GM19099 (cell line): ENCODE measurements around the gene BAZ2B.

ENCODE experiments used
- POLR2A ChIP-seq: IDR thresholded peaks from 3 replicates; pipeline ENCODE4 v1.6.1; 2011; ENCODE audit warnings: low read depth; ENCODE audit not compliant: insufficient read length; ENCODE audit errors: extremely low read depth

Gene BAZ2B

GRCh38 chr2:159620796-159621195 is 4.4 kb upstream of the BAZ2B start:
- TF ChIP-seq POLR2A = no peak

GRCh38 chr2:159617646-159618045 is 1.3 kb upstream of the BAZ2B start:
- no peak for TF ChIP-seq POLR2A

DNA sequence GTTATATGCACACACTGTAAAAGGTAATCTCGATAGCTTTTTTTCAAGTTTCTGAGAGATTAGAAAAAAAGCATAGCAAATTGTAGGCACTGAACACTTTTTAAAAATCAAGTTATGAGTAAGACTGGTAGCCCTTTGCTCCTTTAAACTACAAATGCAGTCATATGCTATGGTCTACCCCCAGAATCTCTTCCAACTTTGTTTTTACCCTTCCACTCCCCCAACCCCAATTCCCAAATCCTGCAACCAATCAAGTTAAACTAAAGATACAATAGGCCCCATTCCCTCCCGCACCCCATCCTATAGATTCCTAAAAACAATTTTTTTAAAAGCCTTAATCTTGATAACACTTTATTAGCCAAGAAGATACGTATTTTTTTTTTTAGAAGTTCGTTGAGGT is 752 bp upstream of the BAZ2B start:
- TF ChIP-seq POLR2A = no peak

DNA sequence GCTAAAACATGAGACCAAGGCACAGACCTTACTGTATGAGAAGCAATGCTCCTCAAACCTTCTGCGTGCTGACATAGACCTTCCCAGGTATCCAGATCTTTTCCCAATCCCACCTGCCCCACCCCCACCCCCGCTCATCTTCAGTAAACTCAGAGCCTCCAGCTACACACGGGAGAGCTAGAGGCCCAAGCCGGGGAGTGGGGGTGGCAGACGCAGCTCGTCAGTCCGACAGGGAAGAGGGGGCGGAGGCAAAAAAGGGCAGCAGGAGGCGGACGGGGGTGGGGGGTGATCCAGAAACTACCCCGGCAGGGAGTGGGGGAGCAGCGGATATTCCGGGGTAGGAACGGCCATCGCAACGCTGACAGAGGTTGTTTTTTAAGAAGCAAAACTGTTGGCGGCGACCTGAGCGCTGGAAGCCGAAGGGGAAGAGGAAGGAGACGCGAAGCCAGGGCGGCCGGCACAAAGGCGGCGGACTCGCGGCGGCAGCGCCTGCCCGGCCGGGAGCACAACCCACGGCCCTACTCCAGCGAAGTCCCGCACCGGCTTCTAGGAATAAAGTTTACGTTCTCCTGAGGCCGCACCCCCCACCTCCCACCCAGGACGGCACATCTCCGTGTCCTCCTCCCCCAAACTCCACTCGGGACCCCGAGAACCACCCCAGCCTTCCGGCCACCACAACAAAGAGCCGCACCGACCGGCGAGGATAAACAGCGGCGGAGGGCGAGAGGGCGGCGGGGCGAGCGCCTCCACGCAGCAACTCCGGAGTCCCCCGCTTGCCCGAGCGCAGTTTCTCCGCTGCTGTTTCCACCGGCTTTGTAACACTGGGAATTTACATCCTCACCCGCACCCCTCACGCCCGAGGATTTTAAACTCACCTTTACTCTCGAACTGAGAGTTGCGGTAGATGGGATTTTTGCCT is 722 bp downstream of the BAZ2B start:
- TF ChIP-seq POLR2A = peak; percentile 54

GRCh38 chr2:159614534-159615366 is 1.6 kb downstream of the BAZ2B start:
- no peak for TF ChIP-seq POLR2A

DNA sequence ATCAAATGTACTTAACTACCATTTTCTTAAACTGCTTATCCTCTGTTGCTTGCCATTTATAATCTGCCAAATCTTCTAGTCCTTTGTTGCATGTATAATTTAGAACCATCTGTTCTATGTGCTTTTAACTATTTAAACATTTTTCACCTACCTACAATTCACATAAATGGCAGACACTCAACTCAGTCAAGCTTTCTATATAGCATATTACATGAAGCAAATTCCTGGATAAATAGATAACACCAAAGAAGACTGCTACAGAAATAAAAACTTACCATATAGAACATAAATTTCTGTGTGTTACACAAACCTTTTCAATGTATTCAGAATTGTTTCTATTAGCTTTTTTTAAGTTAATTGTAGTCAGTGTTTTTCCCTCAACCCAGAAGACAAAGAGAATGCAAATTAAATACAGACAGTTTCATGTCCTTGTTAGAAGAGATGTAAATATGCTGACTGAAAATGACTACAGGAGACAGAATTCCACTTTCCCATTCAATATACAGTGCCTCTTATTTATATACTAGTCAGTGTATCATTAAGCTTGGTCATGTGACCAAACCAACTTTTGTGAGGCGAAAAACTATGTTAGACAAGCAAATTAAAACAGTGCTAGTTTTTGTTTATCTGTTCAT is 2.6 kb downstream of the BAZ2B start:
- no peak for TF ChIP-seq POLR2A

GRCh38 chr2:159613091-159613490 is 3.3 kb downstream of the BAZ2B start:
- no peak for TF ChIP-seq POLR2A

DNA sequence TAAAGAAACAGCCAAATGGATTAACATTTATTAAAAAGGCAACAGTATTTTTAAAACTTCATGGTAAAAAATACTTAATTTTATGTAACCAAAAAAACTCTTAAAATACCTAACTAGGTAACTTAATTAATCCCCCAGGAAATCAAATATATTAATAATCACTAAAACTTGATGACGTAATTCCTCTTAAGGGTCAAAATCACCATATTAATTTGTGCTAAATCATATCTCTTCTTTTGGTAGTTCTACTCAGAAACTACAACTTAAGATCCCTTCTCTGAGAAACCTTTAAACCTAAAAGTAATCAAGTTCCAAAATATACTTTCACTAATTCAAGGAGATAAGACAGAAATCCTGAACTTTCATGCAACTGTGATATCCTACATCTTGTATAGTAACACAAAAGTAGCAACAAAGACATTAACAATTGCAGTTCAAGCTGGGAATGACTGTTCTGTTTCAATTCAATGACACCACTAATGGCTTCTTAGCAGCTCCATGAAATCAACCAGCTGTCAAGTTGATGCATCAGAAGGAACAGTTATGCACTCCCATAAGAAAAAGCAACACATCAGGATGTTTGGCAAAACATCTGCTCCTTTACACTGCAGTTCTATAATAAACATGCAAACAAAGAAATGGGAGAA is 4.0 kb downstream of the BAZ2B start:
- no peak for TF ChIP-seq POLR2A

DNA sequence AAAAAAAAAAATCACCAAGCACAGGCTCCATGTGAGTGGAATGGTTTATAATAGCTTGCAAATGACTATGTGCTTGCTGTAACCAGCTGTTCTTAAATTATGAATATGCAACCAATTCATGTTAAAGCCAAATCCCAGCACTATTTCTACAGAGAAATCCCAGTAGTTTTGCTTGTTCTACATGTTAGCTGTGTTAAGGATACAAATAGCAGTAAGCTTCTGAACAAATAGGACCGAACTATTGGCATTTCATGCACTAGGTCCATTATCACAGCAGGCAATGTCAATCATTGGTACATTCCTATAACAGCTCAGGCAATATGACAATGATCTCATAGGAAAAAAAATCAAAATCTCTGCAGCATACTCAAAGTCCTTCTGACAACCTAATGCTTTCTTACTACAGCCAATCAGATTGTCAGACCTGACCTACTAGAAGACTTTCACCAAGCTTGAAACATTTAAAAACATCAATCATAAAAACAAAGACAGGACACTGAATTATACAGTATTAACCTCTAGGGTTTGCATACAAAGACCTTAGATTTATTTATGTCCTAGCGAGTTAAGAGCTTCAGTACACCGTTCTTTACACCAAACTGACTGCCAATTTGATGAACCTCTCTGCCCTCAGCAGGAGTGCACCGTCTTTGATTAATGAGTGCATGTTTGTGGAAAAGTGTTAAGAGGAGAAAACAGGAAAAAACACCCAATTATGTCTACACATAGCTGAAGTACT is 6.4 kb downstream of the BAZ2B start:
- TF ChIP-seq POLR2A = no peak

DNA sequence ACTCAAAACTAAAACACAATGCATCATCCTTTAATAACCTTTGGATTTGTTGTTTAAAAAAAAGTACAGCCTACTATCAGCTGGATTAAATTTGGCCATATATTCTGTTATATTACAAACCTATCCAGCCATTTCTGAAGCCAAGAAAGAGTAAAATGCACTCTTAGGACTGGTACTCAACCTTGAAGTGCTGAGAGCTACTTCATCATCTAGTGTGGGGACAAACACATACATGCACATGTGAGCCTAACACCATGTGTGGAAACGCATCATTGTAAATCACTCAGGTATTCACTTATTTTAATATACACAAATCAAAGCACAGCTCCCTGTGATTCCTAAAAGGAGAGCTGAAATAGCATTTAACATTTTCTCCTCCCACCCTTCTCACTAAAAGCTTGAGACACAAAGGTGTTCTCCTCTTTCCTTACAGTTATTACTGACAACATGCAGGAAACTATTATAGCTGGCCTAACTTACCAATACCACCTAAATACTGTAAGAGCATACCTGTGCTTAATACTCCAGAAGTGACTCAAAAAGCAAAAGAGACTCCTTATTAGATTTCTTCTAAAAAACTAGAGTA is 7.5 kb downstream of the BAZ2B start:
- no peak for TF ChIP-seq POLR2A

- no peak for TF ChIP-seq POLR2A
These were observed 8.2 kb downstream of the BAZ2B start for GRCh38 chr2:159608108-159608507.

DNA sequence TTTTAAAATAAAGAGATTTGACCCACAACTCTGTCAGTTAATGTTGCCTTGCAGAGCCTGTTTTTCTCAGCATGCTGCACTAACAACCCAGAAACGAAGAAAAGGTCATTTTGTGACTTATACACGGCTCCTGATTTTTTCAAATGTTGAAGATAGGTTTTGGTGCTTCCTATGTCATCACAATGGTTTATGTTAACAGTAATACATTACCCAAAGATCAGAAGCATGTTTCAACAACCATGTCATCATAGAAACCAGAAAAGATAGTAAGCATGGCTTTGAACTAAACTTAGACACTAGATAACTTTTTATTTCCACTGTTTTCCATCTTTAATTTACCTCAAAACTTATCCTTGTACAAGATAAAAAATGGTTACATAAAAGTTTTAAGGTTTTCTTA is 10.1 kb downstream of the BAZ2B start:
- no peak for TF ChIP-seq POLR2A

DNA sequence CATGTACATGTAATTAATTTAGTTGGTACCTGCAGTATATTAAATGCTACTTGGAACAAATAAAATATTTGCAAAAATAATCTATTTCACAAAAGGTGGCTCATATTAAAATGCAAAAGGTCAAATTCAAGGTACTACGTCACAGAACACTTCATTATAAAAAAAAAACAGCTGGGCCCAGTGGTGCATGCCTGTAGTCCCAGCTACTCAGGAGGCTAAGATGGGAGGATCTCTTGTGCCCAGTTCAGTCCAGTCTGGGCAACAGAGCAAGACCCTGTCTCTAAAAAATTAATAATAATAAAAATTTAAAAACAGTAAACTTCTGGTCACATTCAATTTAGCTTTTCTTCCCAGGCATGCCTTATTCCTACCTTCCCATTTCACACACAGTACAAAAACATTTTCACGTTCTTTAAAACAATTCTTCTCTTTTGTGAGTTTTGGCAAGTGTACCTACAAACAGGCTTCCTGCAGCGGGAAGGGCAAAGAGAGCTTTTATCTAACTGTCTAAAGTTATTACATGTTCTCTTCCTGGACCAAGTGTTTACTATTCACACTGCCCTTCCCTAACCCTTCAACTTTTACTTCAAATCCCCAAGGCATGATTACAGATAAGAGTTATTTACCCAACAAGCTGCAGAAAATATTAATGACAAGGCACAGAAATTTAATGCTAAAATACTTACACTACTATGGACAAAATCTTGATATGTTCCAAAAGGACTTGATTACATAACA is 10.7 kb downstream of the BAZ2B start:
- TF ChIP-seq POLR2A = no peak
